A673 (cell line): ENCODE data around the gene COL4A6. TPM values are rescaled to one million over a fixed set of nuclear protein-coding genes. Genes with fewer than 3 reads are reported as not detected.

Experiments
- BruUV-seq: library from RNA; stranded (reverse); fragments of 400-500 nt; replicated peaks from 2 replicates; lab custom pipeline; 2021; lab: Mats Ljungman, UMichigan
- CTCF ChIA-PET: fragments of 300-600 bp; sonication (Branson Sonifier 250); formaldehyde crosslinking; loops from one replicate; lab custom pipeline; 2022; ENCODE audit warnings: antibody characterized with exemption; lab: Charles Lee
- POLR2A ChIA-PET: fragments of 300-600 bp; sonication (Branson Sonifier 250); formaldehyde crosslinking; loops from one replicate; lab custom pipeline; 2022; ENCODE audit warnings: antibody characterized with exemption; ENCODE audit not compliant: low non-redundant PET; lab: Charles Lee
- DNase-seq: peaks from one replicate; pipeline ENCODE4 v3.0.0-alpha.2; 2015; ENCODE audit warnings: low spot score
- H3K27ac ChIP-seq: fragments of 200-600 bp; sonication (generic); 2 replicates; pipeline ENCODE4 v1.5.1; 2016; ENCODE audit warnings: mixed run types, low read depth, mild to moderate bottlenecking, mixed read lengths, antibody characterized with exemption, low read length; ENCODE audit not compliant: poor library complexity, severe bottlenecking
- H3K27me3 ChIP-seq: fragments of 200-600 bp; sonication (generic); replicated peaks from 2 replicates; pipeline ENCODE4 v1.6.1; 2017; ENCODE audit warnings: mixed run types, low read depth, mild to moderate bottlenecking, mixed read lengths, antibody characterized with exemption, low read length; ENCODE audit not compliant: insufficient read depth, poor library complexity
- H3K36me3 ChIP-seq: fragments of 200-600 bp; sonication (generic); 2 replicates; pipeline ENCODE4 v1.6.1; 2016; ENCODE audit warnings: mixed run types, mild to moderate bottlenecking, mixed read lengths, antibody characterized with exemption, low read length; ENCODE audit not compliant: insufficient read depth, poor library complexity, severe bottlenecking
- H3K4me1 ChIP-seq: fragments of 200-600 bp; sonication (generic); 2 replicates; pipeline ENCODE4 v1.6.1; 2017; ENCODE audit warnings: mixed run types, mild to moderate bottlenecking, mixed read lengths, antibody characterized with exemption, low read length; ENCODE audit not compliant: insufficient read depth, poor library complexity, severe bottlenecking
- H3K4me3 ChIP-seq: fragments of 200-600 bp; sonication (generic); 2 replicates; pipeline ENCODE4 v1.5.1; 2016; ENCODE audit warnings: low read depth, mixed run types, mild to moderate bottlenecking, mixed read lengths, low read length; ENCODE audit not compliant: poor library complexity, severe bottlenecking
- H3K9me3 ChIP-seq: fragments of 200-600 bp; sonication (generic); 2 replicates; pipeline ENCODE4 v1.6.1; 2016; ENCODE audit warnings: mixed run types, low read depth, mild to moderate bottlenecking, mixed read lengths, antibody characterized with exemption, low read length; ENCODE audit not compliant: poor library complexity, severe bottlenecking
- EZH2 ChIP-seq: fragments of 200-600 bp; sonication (generic); IDR thresholded peaks from 2 replicates; pipeline ENCODE4 v1.6.1; 2017; ENCODE audit warnings: borderline replicate concordance, low read depth, mild to moderate bottlenecking, mixed read lengths, antibody characterized with exemption, low read length; ENCODE audit not compliant: poor library complexity, severe bottlenecking
- intact Hi-C: fragments of 100-400 bp; cut with micrococcal nuclease; formaldehyde crosslinking; loops from one replicate; pipeline ENCODE4 v1.10.0; 2022; ENCODE audit not compliant: unreplicated experiment
- total RNA-seq: library from RNA; stranded (reverse); gene quantifications from 2 replicates; pipeline ENCODE4 v1.2.3, GENCODE V29; 2021
- TF ChIP-seq, protein P1 (sequence below): fragments of 300-800, 200-600 bp; sonication (generic); conservative IDR thresholded peaks from 2 replicates; pipeline ENCODE4 v1.5.1; 2017; ENCODE audit warnings: low read depth, mild to moderate bottlenecking, antibody characterized with exemption, low read length, moderate library complexity, mixed read lengths

The COL4A6 gene
- total RNA-seq, 1 experiment from 2014 or later: not detected

DNA sequence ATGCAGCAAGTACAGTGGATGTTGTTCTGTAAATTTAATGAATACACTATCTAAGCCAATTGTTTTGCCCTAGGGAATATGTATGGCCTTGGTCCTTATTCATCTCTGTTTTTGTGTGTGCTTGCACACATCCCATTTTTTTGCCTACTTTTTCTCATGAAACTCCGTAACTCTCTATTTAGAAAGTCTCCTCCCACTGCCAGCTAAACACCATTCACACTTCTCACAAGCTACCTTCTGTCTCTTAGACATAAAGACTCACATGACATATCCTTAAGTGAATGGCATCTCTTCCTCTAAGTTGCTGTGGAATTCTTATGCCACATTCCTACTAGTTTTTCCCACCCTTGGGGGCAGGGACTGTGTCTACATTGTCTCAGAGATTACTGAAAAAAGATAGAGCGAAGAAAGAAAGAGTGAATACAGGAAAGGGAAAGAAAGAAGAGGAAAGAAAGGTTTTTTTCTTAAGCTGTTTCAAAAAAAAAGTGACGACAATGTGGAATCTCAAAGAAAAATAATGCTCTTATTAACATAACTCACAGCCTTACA lies 229.1 kb downstream of the COL4A6 start:
- Histone ChIP-seq H3K4me3 (no peak overlapping the region), H3K27me3 (peaks cover 15% of the 10 kb centered on the region), H3K27ac (no peak overlapping the region), H3K36me3 (no peaks in the 10 kb centered on the region), H3K9me3 (no peaks in the 10 kb centered on the region), H3K4me1 (no peaks in the 10 kb centered on the region)
- intact Hi-C loops: no loop called here
- POLR2A ChIA-PET: no interaction called here
- no TSS peak for BruUV-seq
- TF ChIP-seq, protein P1, sequence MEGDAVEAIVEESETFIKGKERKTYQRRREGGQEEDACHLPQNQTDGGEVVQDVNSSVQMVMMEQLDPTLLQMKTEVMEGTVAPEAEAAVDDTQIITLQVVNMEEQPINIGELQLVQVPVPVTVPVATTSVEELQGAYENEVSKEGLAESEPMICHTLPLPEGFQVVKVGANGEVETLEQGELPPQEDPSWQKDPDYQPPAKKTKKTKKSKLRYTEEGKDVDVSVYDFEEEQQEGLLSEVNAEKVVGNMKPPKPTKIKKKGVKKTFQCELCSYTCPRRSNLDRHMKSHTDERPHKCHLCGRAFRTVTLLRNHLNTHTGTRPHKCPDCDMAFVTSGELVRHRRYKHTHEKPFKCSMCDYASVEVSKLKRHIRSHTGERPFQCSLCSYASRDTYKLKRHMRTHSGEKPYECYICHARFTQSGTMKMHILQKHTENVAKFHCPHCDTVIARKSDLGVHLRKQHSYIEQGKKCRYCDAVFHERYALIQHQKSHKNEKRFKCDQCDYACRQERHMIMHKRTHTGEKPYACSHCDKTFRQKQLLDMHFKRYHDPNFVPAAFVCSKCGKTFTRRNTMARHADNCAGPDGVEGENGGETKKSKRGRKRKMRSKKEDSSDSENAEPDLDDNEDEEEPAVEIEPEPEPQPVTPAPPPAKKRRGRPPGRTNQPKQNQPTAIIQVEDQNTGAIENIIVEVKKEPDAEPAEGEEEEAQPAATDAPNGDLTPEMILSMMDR: no peak
- no peak for DNase-seq
- CTCF ChIA-PET: no interaction called here

DNA sequence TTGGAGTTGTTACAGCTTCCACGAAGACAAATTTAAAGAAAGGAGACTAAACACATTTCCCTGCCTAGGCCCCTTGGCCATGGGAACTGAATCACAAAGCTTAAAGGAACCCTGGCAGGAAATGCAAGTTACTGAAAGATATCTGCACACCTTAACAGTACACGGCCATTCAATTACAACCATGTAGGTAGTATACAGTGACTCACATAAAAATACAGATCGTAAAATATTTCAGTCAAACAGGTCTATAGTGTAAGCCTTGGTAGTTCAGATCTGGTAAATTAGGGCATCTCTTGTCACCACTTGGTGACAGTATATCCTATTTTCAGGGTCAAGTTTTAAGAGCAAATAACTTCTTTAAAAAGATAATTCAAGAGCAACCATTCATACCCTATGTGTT lies 234.7 kb downstream of the COL4A6 start:
- no peaks in the 10 kb centered on the region for H3K9me3 ChIP-seq
- H3K4me3 ChIP-seq: no peak overlapping the region
- no peak overlapping the region for H3K27ac ChIP-seq
- ChIA-PET CTCF (no interaction called here), POLR2A (no interaction called here)
- H3K4me1 ChIP-seq: no peaks in the 10 kb centered on the region
- BruUV-seq: no TSS peak
- peaks cover 16% of the 10 kb centered on the region for H3K27me3 ChIP-seq
- TF ChIP-seq, protein P1: no peak
- TF ChIP-seq EZH2: no peak
- DNase-seq: no peak
- intact Hi-C loops: no loop called here
- H3K36me3 ChIP-seq: no peaks in the 10 kb centered on the region

- no peaks in the 10 kb centered on the region for H3K36me3 ChIP-seq
- H3K9me3 ChIP-seq: no peaks in the 10 kb centered on the region
- ChIA-PET CTCF (interaction anchor here (0.7 to 1.0 kb wide), 3 partner anchors 104 to 1186 kb away, joined by 3 to 4 read pairs (median 3); no protein-coding TSS in a partner anchor), POLR2A (no interaction called here)
- peaks cover 5% of the 10 kb centered on the region for H3K27me3 ChIP-seq
- intact Hi-C loops: no loop called here
- H3K27ac ChIP-seq: no peak overlapping the region
- H3K4me3 ChIP-seq: no peak overlapping the region
- peak; percentile 63 for DNase-seq
- TF ChIP-seq, protein P1: peak; percentile 69
- TF ChIP-seq EZH2: no peak
- H3K4me1 ChIP-seq: no peaks in the 10 kb centered on the region
- BruUV-seq: no TSS peak
Measured at GRCh38 chrX:108199691-108200090, 238.5 kb downstream of the COL4A6 start.
